Measurements from ENCODE around the gene DCBLD2. TPM values are rescaled to one million over a fixed set of nuclear protein-coding genes. Genes with fewer than 3 reads are reported as not detected.

The DCBLD2 gene
- total RNA-seq, 4 donors from 2014 or later: 37.3 to 48.4 (median 46.6) TPM

- intact Hi-C loops (cut with DNase I): no loop called here
- H3K36me3 ChIP-seq: peaks cover 13 to 55% (median 29%) of the 10 kb centered on the region in 4 donors
- no peaks in the 10 kb centered on the region for H3K9me3 ChIP-seq
- H3K27me3 ChIP-seq: no peaks in the 10 kb centered on the region
- 97% methylated on average over 2 of the region's 2 CpGs for WGBS
- H3K4me3 ChIP-seq: no peak overlapping the region
- TF ChIP-seq POLR2AphosphoS5 (IDR thresholded peaks at IDR 0.05) (no peak), EP300 (IDR thresholded peaks at IDR 0.05) (no peak), POLR2A (IDR thresholded peaks at IDR 0.05; ENCODE audit: low read depth) (no peak)
- TF ChIP-seq, protein P1, sequence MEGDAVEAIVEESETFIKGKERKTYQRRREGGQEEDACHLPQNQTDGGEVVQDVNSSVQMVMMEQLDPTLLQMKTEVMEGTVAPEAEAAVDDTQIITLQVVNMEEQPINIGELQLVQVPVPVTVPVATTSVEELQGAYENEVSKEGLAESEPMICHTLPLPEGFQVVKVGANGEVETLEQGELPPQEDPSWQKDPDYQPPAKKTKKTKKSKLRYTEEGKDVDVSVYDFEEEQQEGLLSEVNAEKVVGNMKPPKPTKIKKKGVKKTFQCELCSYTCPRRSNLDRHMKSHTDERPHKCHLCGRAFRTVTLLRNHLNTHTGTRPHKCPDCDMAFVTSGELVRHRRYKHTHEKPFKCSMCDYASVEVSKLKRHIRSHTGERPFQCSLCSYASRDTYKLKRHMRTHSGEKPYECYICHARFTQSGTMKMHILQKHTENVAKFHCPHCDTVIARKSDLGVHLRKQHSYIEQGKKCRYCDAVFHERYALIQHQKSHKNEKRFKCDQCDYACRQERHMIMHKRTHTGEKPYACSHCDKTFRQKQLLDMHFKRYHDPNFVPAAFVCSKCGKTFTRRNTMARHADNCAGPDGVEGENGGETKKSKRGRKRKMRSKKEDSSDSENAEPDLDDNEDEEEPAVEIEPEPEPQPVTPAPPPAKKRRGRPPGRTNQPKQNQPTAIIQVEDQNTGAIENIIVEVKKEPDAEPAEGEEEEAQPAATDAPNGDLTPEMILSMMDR (IDR thresholded peaks at IDR 0.05): no peak
- H3K27ac ChIP-seq (replicated peaks in 1 of 4): no peak overlapping the region
- H3K4me1 ChIP-seq: no peaks in the 10 kb centered on the region
- no peak for DNase-seq (ENCODE audit: extremely low spot score)
Observed at GRCh38 chr3:98808071-98808470, 93.4 kb downstream of the DCBLD2 start.

DNA sequence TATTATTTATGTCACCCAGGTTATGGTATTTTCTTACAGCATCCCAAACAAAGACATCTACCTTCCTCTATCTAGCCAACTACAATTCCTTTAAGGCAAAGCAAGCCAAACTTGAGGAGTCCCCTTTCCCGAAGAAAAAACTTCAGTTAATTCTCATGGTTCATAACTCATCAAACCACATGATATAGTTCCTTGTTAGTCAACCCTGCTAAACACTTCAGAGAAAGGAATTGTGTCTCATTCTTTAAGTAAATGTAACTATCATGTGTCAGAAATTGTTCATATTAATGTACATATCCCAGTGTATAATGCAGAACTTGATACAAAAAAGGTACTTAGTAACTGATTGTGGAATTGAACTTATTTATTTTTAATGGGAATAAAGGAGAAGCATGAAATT is 93.9 kb downstream of the DCBLD2 start:
- H3K27ac ChIP-seq (replicated peaks in 1 of 4): no peak overlapping the region
- TF ChIP-seq POLR2A (IDR thresholded peaks at IDR 0.05; ENCODE audit: low read depth) (no peak), POLR2AphosphoS5 (IDR thresholded peaks at IDR 0.05) (no peak), EP300 (IDR thresholded peaks at IDR 0.05) (no peak)
- TF ChIP-seq, protein P1 (IDR thresholded peaks at IDR 0.05): no peak
- H3K9me3 ChIP-seq: no peaks in the 10 kb centered on the region
- H3K27me3 ChIP-seq: no peaks in the 10 kb centered on the region
- H3K4me1 ChIP-seq: no peaks in the 10 kb centered on the region
- H3K36me3 ChIP-seq: peaks cover 13 to 55% (median 29%) of the 10 kb centered on the region in 4 donors
- 94% methylated on average over 1 of the region's 1 CpG for WGBS
- intact Hi-C loops (cut with DNase I): no loop called here
- H3K4me3 ChIP-seq: no peak overlapping the region
- DNase-seq (ENCODE audit: extremely low spot score): no peak

DNA sequence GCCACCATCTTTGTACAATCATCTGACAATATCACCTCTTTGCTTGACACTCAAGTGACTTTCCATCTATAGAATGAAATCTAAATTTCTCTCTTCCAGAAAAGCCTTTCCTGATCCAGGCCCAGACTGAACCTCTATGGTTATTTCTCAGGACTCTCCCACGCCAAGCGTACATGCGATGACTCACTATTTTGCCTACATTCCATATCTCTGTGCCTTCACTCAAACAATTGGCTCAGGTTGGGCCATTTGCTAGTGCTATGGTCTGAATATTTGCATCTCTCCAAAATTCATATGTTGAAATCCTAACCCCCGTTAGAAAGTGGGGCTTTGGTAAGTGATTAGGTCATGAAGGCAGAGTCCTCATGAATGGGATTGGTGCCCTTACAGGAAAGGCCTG is 94.5 kb downstream of the DCBLD2 start:
- 93% methylated on average over 4 of the region's 4 CpGs for WGBS
- DNase-seq (ENCODE audit: extremely low spot score): no peak
- Histone ChIP-seq H3K9me3 (no peaks in the 10 kb centered on the region), H3K27ac (replicated peaks in 1 of 4) (no peak overlapping the region), H3K36me3 (peaks cover 13 to 55% (median 29%) of the 10 kb centered on the region in 4 donors), H3K4me1 (no peaks in the 10 kb centered on the region), H3K27me3 (no peaks in the 10 kb centered on the region), H3K4me3 (no peak overlapping the region)
- TF ChIP-seq, protein P1 (IDR thresholded peaks at IDR 0.05): no peak
- no peak for TF ChIP-seq EP300 (IDR thresholded peaks at IDR 0.05)
- TF ChIP-seq POLR2AphosphoS5 (IDR thresholded peaks at IDR 0.05): no peak
- TF ChIP-seq POLR2A (IDR thresholded peaks at IDR 0.05; ENCODE audit: low read depth): no peak
- intact Hi-C loops (cut with DNase I): no loop called here

DNA sequence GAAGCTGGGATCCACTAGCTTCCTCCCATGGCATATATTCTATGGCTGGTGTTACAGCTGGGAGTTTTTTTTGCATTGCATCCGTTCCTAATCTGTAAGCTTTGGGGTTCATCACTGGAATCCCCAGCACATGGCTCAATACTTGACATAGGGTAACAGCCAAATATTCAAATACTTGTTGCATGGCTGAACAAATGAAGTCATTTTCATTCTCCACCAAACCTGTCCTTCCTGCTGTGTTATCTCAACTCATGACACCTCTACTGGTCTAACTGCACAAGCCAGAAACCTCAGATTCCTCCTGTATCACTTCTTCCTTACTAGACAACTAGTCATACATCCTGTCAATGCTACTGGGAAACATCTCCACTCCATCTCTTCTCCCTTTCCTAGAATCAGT is 95.0 kb downstream of the DCBLD2 start:
- TF ChIP-seq POLR2AphosphoS5 (IDR thresholded peaks at IDR 0.05): no peak
- TF ChIP-seq, protein P1 (IDR thresholded peaks at IDR 0.05): no peak
- TF ChIP-seq POLR2A (IDR thresholded peaks at IDR 0.05; ENCODE audit: low read depth): no peak
- TF ChIP-seq EP300 (IDR thresholded peaks at IDR 0.05): no peak
- H3K27me3 ChIP-seq: no peaks in the 10 kb centered on the region
- intact Hi-C loops (cut with DNase I): no loop called here
- 100% methylated on average over 1 of the region's 1 CpG for WGBS
- H3K27ac ChIP-seq (replicated peaks in 1 of 4): no peak overlapping the region
- no peaks in the 10 kb centered on the region for H3K9me3 ChIP-seq
- no peak overlapping the region for H3K4me3 ChIP-seq
- no peaks in the 10 kb centered on the region for H3K4me1 ChIP-seq
- H3K36me3 ChIP-seq: peaks cover 13 to 58% (median 30%) of the 10 kb centered on the region in 4 donors
- DNase-seq (ENCODE audit: extremely low spot score): no peak

GRCh38 chr3:98805571-98805970 is 95.9 kb downstream of the DCBLD2 start:
- no peaks in the 10 kb centered on the region for H3K9me3 ChIP-seq
- DNase-seq (ENCODE audit: extremely low spot score): no peak
- peaks cover 13 to 64% (median 36%) of the 10 kb centered on the region in 4 donors for H3K36me3 ChIP-seq
- no peak overlapping the region for H3K4me3 ChIP-seq
- no peaks in the 10 kb centered on the region for H3K27me3 ChIP-seq
- no peak for TF ChIP-seq POLR2AphosphoS5 (IDR thresholded peaks at IDR 0.05)
- no peak for TF ChIP-seq POLR2A (IDR thresholded peaks at IDR 0.05; ENCODE audit: low read depth)
- TF ChIP-seq, protein P1 (IDR thresholded peaks at IDR 0.05): no peak
- no peak for TF ChIP-seq EP300 (IDR thresholded peaks at IDR 0.05)
- no peak overlapping the region for H3K27ac ChIP-seq (replicated peaks in 1 of 4)
- H3K4me1 ChIP-seq: no peaks in the 10 kb centered on the region
- intact Hi-C loops (cut with DNase I): no loop called here
- 90% methylated on average over 6 of the region's 6 CpGs for WGBS
